RCC 7860 (cell line): ENCODE results near the gene FKBP10.
"Not testable (repeated sequence)": the region's sequence is repeated elsewhere in the genome, so short reads cannot be mapped to it uniquely, and the experiment has no call there.

Source experiments
- DNase-seq: peaks from one replicate; pipeline ENCODE4 v3.0.0-alpha.2; 2015; ENCODE audit warnings: low spot score
- FAIRE-seq: peaks from 2 replicates; lab custom pipeline; 2012; peaks lifted over from hg19 to GRCh38; lab: Jason Lieb, UNC

Gene FKBP10

DNA sequence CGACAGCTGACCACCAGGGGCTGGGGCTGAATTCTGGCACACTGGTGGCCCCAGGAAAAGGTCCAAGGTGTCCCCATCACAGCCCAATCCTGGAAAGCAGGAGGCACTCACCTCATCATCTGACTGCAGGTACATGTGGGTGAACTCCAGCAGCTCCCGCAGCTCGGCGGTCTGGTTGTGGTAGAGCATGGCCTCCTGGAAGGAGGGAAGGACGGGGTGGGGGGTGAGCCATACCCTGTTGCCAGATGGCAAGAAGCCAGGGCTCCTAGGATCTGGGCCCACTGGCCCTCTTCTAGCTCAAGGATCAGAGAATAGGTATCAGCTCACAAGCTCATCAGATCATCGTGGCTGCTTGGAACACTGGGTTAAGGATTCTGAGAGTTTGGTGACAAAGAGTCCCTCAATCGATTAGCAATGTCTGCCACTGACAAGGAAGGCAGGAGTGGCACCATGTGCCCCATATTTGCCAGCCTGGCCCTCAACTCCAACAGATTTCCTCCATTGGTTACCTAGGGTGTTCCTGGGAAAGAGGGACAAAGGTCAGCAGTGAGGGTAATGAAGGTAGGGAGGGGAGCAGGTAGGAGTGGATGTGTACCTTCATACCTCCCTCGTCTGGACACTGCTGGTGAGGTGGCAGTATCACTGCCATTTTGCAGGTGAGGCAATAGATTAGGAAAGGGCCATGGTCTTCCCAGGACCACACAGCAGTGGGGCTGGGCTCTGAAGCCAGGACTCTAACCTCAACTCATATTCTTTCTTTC lies 5.9 kb upstream of the FKBP10 start:
- no peak for FAIRE-seq
- no peak for DNase-seq

DNA sequence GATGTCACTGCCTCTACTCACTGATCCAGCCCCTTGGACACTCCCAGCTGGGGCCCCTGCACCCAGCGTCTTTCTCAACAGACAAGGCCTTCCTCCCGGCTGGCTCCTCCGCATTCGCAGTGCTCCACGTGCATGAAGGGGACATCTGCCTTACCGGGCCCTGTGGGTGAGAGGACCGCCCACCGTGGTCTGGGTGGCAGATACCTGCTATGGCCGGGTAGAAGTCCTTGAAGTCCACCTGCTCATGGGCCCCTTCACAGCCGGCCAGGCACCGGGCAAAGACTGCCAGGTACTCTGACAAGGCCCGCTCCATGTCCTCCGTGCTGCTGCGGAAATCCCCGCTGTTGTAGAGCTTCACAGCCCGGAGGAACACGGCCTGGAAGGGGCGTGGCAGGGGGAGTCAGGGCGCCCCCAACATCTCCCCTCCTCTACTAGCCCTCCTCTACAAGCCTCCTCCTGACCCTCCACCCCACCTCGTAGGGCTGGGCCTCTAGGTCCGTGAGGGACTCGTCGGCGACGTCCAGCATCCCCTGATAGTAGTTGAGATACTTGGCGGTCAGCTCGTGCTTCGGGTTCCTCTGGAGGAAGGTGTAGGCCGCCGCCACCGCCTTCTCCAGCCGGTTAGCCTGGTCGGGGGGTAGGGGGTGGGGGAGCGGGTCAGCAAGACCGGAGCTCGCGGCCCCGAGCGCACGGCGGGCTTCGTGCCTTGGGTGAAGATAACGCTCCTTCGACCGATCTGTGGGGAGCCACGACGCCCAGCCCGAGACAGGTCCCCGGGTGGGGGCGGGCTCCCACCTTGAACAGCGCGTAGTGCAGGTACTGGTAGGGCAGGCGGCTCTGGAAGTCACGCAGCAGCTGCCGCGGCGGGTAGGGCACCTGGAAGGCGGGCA lies 1.9 kb upstream of the FKBP10 start:
- no peak for FAIRE-seq

DNA sequence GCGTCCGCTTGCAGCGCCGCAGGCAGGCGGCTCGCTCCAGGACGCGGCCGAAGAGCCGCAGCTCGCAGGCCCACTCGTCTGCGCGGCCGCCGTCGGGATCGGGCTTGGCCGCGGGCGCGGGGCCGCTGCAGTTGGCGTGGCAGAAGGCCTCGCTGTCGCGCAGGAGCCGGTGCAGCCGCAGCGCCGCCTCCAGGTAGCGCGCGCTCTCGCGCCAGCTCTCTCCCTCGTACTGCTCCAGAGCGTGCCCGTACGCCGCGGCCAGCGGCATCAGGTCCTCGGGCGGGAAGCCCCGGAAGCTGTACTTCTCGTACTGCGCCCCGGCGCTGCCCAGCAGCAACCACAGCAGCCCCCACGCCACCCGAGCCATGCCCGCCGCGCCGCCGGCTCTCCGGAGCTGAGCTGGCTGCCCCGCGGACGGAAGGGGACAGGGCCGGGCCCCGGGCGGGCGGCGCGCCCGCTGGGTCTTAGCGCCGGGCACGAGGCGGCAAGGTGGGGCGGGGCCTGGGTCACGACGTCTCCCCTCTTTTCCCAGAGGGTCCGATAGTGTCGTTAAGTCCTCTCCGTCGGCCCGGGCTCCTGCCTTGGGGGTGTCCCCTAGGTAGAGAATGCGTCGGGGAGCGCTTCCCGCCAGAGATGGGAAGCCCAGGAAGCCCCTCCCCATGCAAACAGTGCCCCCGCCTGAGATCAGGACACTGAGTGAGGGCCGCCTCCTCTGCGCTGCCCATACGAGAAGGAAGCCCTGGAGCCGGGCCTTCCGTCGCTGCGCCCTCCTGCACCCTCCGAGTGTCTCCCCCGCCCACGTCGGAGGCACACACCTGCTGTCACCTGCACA lies 1.0 kb upstream of the FKBP10 start, which contains the start of gene P3H4:
Gene P3H4 (minus strand): TSS at position 401 of the 832 bp plus-strand sequence. CDS start 34 bp downstream, at position 367.
- DNase-seq (peak; percentile 57), FAIRE-seq (no peak)

More for the DNA sequence above, 1.9 kb upstream of the FKBP10 start:
- DNase-seq: no peak

DNA sequence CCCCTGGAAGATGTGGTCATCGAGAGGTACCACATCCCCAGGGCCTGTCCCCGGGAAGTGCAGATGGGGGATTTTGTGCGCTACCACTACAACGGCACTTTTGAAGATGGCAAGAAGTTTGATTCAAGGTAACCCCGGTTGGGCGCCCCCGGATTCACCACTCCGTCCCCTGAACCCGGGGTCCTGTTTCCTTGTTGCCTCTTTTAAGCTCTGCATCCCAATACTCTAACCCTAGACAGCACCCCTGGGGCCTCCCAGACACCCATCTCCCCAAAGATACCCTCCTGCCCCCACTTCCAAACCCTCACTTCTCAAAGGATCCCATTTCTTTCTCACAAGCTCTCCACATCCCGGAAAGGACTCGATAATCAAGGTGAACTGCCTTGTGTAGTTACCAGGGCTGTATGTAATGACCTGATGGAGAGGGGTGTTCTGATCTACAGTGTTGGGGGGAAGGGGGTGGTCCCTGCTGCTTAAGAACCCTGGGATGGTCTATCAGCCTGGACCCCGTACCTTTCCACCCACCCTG lies 412 bp downstream of the FKBP10 start:
- no peak for FAIRE-seq
- no peak for DNase-seq

DNA sequence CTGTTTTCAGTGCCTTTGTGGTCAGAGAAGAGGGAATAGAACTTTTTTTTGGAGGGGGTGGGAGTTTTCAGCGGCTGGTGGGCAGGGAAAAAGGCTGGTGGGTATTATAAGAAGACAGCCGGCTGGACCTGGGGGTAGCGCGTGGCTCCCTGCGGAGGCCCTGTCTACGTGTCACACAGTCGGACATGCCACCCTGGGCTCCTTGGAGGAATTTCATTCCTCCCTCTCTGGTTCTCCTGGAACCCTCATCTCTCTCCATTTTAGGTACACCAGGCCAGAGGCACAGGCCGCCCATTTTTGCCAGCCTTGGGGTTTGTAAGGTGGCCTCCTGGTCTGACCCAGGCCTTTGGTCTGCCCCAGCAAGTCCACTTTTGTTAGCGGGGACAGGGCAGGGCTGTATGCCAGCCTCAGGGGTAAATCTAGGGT lies 908 bp downstream of the FKBP10 start:
- FAIRE-seq: no peak
- no peak for DNase-seq

DNA sequence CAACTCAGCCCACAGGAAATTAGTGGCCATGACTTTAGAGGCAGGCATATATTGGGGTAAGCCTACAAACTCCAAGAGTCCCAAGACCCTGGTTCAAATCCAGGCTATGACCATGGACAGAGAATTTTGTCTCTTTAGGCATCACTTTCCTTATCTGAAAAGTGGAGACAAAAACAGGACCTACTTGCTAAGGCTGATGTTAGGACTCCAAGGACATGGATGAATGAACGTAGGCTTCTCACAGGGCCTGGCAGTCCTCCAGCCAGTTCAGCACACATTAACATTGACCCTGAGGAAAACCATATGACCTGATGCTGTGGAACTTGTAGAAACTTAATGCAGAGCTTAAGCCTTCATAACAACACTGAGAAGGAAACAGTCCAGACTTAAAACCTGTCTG lies 1.4 kb downstream of the FKBP10 start:
- DNase-seq (peak; percentile 81), FAIRE-seq (peak; percentile 88)

DNA sequence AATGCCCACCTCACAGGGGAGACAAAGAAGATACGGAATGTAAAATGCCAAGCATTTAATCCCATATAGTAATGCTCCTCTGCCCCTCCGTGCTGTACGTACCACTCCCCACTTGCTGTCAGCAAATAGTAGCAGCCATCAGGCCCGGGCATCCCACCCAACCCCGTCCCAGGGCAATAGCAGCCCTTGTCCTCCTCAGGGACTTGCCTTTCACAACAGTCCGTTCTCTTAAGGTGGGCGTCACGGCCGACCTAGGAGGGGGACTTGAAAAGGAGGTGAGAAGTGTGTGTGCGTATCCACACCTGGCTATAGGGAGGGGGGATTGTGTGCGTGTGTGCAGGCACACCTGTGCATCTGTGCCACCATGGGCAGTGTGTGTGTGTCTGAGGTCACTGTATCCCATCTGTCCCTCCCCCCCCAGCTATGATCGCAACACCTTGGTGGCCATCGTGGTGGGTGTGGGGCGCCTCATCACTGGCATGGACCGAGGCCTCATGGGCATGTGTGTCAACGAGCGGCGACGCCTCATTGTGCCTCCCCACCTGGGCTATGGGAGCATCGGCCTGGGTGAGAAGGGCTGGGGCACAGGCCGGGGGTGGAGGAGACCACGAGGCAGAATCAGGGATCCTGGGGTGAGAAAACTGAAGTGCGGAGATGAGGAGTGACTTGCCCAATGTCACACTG lies 4.0 kb downstream of the FKBP10 start:
- FAIRE-seq: no peak
- DNase-seq: no peak

DNA sequence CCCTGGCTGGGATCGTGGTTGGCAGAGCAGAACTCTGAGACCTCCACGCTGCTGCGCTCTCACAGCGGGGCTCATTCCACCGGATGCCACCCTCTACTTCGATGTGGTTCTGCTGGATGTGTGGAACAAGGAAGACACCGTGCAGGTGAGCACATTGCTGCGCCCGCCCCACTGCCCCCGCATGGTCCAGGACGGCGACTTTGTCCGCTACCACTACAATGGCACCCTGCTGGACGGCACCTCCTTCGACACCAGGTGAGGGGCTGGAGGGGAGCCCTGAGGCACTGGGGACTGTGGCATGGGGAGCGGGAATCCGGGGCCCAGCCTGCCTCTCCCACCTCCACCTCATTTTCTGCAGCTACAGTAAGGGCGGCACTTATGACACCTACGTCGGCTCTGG lies 5.2 kb downstream of the FKBP10 start:
- FAIRE-seq: no peak

DNA sequence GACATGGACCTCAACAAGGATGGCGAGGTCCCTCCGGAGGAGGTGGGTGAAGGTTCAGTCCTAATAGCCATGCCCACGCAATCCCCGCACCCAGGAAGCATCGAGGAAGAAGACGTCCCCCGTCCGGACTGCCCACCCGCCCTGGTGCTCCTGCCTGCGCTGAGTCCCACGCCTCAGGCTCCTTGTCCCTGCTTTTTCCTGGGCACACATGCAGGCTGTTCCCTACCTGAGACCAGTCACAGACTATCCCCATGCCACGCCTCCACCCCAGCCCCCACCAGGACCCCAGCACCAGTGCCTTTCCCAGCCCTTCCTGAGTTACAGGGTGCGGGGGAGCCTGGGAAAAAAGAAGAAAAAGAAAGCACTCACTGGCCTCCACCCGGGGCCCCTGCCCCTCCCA lies 9.0 kb downstream of the FKBP10 start:
- FAIRE-seq (no peak), DNase-seq (no peak)

More for the DNA sequence above, 5.2 kb downstream of the FKBP10 start:
- no peak for DNase-seq

DNA sequence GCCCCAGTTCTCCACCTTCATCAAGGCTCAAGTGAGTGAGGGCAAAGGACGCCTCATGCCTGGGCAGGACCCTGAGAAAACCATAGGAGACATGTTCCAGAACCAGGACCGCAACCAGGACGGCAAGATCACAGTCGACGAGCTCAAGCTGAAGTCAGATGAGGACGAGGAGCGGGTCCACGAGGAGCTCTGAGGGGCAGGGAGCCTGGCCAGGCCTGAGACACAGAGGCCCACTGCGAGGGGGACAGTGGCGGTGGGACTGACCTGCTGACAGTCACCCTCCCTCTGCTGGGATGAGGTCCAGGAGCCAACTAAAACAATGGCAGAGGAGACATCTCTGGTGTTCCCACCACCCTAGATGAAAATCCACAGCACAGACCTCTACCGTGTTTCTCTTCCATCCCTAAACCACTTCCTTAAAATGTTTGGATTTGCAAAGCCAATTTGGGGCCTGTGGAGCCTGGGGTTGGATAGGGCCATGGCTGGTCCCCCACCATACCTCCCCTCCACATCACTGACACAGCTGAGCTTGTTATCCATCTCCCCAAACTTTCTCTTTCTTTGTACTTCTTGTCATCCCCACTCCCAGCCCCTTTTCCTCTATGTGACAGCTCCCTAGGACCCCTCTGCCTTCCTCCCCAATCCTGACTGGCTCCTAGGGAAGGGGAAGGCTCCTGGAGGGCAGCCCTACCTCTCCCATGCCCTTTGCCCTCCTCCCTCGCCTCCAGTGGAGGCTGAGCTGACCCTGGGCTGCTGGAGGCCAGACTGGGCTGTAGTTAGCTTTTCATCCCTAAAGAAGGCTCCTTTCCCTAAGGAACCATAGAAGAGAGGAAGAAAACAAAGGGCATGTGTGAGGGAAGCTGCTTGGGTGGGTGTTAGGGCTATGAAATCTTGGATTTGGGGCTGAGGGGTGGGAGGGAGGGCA lies 9.7 kb downstream of the FKBP10 start:
- DNase-seq: no peak
- no peak for FAIRE-seq

DNA sequence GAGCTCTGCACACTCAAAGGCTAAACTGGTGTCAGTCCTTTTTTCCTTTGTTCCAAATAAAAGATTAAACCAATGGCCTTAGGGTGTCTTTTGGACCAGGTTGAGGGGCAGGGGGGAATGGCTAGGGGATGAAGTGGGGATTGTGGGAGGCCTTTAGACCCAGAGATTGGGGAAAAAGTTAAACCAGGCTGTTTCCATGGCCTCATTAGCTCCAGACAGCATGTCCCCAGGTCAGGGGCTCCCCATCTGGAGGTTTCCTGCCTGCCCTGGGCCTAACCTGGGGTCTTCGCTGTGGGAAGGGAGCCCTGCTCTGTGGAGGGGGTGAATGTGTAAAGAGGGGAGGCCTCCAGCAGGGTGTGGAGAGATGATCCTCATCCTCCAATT lies 10.3 kb downstream of the FKBP10 start:
- FAIRE-seq (no peak), DNase-seq (no peak)

DNA sequence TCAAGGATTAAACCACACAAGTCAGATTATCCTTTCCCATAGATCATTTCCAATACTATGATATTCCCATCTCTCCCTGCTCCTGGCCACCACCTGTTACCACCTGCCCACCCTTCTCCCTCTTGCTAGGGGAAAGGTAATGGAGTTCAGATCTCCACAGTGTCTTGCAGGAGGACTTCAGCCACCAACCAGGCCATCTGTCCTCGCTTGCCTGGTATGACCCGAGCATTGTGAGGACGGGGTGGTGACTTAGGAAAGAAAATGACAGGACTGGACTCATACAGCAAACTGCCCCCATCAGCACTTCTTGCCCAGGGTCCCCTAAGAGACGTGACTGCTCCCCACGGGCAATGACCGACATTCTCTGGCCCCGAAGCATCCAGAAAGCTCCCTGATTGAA lies 10.8 kb downstream of the FKBP10 start:
- no peak for FAIRE-seq
- no peak for DNase-seq

DNA sequence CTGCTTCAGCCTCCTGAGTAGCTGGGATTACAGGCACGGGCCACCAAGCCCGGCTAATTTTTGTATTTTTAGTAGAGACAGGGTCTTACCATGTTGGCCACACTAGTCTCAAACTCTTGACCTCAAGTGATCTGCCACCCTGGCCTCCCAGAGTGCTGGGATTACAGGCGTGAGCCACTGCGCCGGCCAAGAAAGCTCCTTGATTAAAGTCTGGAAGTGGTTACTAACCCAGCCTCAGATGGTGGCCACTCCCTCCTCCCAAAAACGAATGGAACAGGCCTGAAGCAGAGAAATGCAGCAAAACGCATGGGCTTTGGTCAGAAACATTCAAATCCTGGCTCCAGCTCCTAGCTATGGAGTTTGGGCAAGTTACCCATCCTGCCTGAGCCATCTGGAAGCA lies 11.3 kb downstream of the FKBP10 start:
- DNase-seq (no peak), FAIRE-seq (no peak)

DNA sequence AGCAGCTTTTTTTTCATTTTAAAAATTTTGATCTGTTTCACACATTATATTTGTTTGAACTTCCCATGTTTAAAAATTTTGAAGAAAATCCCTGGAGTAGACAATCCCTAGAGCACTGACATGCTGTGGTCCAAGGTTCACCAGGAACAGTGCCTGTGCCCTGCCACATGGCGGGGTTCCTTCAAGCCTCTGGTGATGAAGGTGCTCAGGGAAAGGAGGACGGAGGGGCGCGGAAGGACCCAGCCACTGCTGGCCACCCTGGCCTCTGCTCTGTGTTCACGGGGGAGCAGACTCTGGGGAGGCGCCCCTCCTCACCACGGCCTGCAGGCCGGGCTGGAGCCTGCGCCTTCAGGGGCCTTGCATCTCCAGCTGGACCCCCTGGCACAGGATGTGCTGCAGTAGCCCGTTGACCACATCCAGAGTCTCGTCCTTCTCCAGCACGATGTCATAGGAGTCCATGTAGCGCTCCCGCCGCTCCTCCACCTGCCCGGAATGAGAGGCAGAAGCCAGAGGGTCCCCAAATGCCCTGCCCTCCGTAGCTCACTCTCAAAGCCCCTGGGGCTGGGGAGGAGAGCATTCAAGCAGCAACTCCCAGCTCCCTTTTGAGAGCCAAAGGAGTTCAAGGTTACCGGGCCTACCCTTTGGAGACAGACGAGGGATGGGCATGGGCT lies 12.5 kb downstream of the FKBP10 start:
- no peak for FAIRE-seq

DNA sequence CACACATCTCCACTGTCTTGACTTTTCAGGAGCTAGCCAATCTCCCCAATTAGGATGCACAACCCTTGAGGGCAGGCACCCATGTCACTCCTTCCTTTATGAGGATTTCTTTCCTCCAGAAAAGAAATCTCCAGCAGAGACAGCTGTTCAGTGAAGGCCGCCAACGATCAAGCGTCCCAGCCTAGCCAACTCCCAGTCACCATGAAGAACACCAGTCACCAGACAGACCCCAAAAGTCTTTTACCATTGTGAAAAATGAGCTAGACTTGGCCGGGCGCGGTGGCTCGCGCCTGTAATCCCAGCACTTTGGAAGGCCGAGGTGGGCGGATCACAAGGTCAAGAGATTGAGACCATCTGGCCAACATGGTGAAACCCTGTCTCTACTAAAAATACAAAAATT lies 17.2 kb downstream of the FKBP10 start:
- not testable (repeated sequence) for FAIRE-seq, DNase-seq

More for the DNA sequence above, 12.5 kb downstream of the FKBP10 start:
- no peak for DNase-seq

DNA sequence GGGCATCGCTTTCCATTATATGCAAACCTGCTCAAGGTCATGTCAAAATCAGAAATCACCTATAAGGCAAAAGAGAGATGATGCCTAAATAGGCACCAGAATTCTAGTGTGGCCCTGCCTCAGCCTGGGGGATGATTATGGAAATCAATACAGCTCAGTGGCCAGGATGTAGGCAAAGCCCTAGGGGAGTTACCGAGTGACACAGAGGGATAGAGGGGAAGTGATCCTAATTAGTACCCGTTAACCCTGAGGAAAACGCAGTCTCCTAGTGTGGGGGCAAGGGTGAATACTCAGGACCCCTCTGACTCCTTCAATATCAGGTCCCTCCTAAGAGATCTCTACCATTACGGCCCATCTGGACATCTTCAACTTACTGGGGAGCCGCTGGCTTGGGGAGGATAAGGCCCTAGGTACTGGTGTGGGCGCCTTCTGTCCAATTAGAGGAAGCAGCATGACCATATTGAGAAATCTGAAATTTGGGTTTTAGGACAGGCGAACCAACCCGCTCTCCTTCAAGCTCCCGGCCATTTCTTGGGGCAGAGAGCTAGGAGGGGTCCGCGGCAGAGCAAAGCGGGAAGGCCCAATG lies 22.5 kb downstream of the FKBP10 start:
- no peak for DNase-seq

DNA sequence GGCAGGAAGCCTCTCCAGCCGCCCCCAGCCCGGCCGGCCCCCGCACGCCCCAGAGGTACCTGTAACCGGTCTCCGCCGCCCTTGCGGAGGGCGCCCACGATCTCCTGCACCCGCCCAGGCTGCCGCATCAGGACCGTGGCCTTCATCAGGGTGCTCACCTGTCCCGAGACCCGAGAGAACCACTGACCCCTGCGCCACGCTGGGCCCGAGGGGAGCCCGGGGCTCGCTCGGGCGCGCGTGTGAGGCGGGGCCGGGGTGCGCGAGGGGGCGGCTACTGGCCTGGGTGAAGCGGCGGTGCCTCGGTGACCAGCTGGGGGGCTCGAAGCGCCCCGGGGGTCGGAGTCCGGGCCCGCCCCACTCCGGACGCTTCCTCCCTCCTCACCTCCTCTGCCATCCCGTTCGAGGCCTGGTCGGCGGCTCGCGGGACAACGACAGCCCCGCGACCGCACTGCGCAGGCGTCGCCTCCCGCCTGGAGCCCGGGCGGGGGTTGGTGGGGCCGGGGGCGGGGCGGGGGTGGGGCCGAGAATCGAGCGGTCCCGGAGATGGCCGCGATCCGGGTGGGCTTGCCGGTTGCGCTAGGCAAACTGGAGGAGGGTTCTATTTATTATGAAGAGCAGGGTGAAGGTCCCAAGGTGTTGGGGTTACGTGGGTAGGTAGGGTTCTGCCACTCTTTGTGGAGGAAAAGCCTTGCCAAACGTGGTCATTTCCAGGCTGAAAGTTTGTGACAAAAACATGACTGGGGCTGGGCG lies 23.2 kb downstream of the FKBP10 start, which contains the start of gene NT5C3B:
Gene NT5C3B (minus strand): TSS at position 433 of the 750 bp plus-strand sequence. CDS start 39 bp downstream, at position 394.
- no peak for FAIRE-seq
- DNase-seq: peak; percentile 34

More for the DNA sequence above, 22.5 kb downstream of the FKBP10 start:
- no peak for FAIRE-seq
